Colonic mucosa (tissue), 4 donors: Measurements from ENCODE around the gene GABBR1. TPM values are rescaled to one million over a fixed set of nuclear protein-coding genes. Genes with fewer than 3 reads are reported as not detected.

ENCODE experiments used
- DNase-seq: peaks from one replicate; pipeline ENCODE4 v3.0.0-alpha.2; 2020
- H3K27ac ChIP-seq: fragments of 200-600 bp; one replicate; pipeline ENCODE4 v1.8.0; 2021
- H3K27me3 ChIP-seq: fragments of 200-600 bp; one replicate; pipeline ENCODE4 v1.8.0; 2021
- H3K36me3 ChIP-seq: fragments of 200-600 bp; one replicate; pipeline ENCODE4 v1.8.0; 2021
- H3K4me1 ChIP-seq: fragments of 200-600 bp; one replicate; pipeline ENCODE4 v1.8.0; 2021; ENCODE audit warnings: mild to moderate bottlenecking
- H3K4me3 ChIP-seq: fragments of 200-600 bp; one replicate; pipeline ENCODE4 v1.8.0; 2021
- H3K9ac ChIP-seq, 2 donors: one replicate each; pipeline ENCODE4 v1.7.0; 2013; ENCODE audit warnings: control low read depth in 2 of 2, low read depth in 2 of 2, low read length in 2 of 2
- H3K9me3 ChIP-seq: fragments of 200-600 bp; one replicate; pipeline ENCODE4 v1.8.0; 2021
- CTCF ChIP-seq: fragments of 200-600 bp; IDR thresholded peaks from one replicate; pipeline ENCODE4 v1.8.0; 2022; ENCODE audit warnings: antibody characterized with exemption, mild to moderate bottlenecking
- intact Hi-C: fragments of 100-400 bp; cut with DNase I; formaldehyde crosslinking; loops from one replicate; pipeline ENCODE4 v1.14.1; 2022
- total RNA-seq, 2 donors: library from RNA; stranded (reverse); fragmentation: NEBNext Ultra II Directional in 1 of 2; extraction: Animal tissue kit (Norgen Biotek cat#: 25700) in 1 of 2; gene quantifications; one replicate each; pipeline ENCODE4 v1.2.1, GENCODE V29; 2021
- donor health status: healthy.
- donor health status: DM: no; HTN: no; CAD: no.
- donor health status: DM: no; HTN: no; CAD: no.

GABBR1 gene
- total RNA-seq, 2 donors from 2014 or later, result 15.5 to 18.6 TPM

- H3K9me3 ChIP-seq, result no peaks in the 10 kb centered on the region
- intact Hi-C loops, result no loop called here
- no peak overlapping the region for H3K4me3 ChIP-seq
- H3K36me3 ChIP-seq, result no peaks in the 10 kb centered on the region
- no peaks in the 10 kb centered on the region for H3K4me1 ChIP-seq
- H3K27me3 ChIP-seq, result no peaks in the 10 kb centered on the region
- no peak overlapping the region for H3K27ac ChIP-seq
- TF ChIP-seq CTCF, result no peak
- H3K9ac ChIP-seq, result no peak overlapping the region
- DNase-seq, result no peak
Measured at GRCh38 chr6:29652198-29652584, 19.2 kb upstream of the GABBR1 start.

- TF ChIP-seq CTCF, result peak; percentile 57
- no peaks in the 10 kb centered on the region for H3K36me3 ChIP-seq
- H3K9ac ChIP-seq, result no peak overlapping the region
- no peaks in the 10 kb centered on the region for H3K27me3 ChIP-seq
- DNase-seq, result no peak
- intact Hi-C loops, result no loop called here
- no peak overlapping the region for H3K27ac ChIP-seq
- no peaks in the 10 kb centered on the region for H3K4me1 ChIP-seq
- no peaks in the 10 kb centered on the region for H3K9me3 ChIP-seq
- no peak overlapping the region for H3K4me3 ChIP-seq
Measured at GRCh38 chr6:29651413-29652197, 18.6 kb upstream of the GABBR1 start.

GRCh38 chr6:29649701-29650673 is 17.0 kb upstream of the GABBR1 start:
- intact Hi-C loops, result no loop called here
- Histone ChIP-seq H3K9ac (peak overlapping the region; percentile 58 to 80), H3K9me3 (no peaks in the 10 kb centered on the region), H3K36me3 (no peaks in the 10 kb centered on the region), H3K27ac (peak overlapping the region; percentile 99), H3K27me3 (no peaks in the 10 kb centered on the region), H3K4me1 (no peaks in the 10 kb centered on the region), H3K4me3 (peak overlapping the region; percentile 45)
- DNase-seq, result peak; percentile 100
- TF ChIP-seq CTCF, result peak; percentile 91

GRCh38 chr6:29647927-29648642 is 15.1 kb upstream of the GABBR1 start:
- Histone ChIP-seq H3K4me1 (no peaks in the 10 kb centered on the region), H3K9ac (no peak overlapping the region), H3K27me3 (no peaks in the 10 kb centered on the region), H3K9me3 (no peaks in the 10 kb centered on the region), H3K4me3 (no peak overlapping the region), H3K27ac (no peak overlapping the region), H3K36me3 (no peaks in the 10 kb centered on the region)
- DNase-seq, result no peak
- intact Hi-C loops, result no loop called here
- TF ChIP-seq CTCF, result peak; percentile 38

GRCh38 chr6:29641430-29642148 is 8.6 kb upstream of the GABBR1 start:
- peak; percentile 78 for DNase-seq

More at GRCh38 chr6:29641430-29642148, 8.6 kb upstream of the GABBR1 start:
- Histone ChIP-seq H3K4me1 (no peaks in the 10 kb centered on the region), H3K27ac (peak overlapping the region; percentile 39), H3K27me3 (no peaks in the 10 kb centered on the region), H3K9me3 (no peaks in the 10 kb centered on the region), H3K36me3 (no peaks in the 10 kb centered on the region), H3K4me3 (no peak overlapping the region), H3K9ac (no peak overlapping the region)
- TF ChIP-seq CTCF, result no peak
- intact Hi-C loops, result no loop called here
